Body of pancreas (tissue), 4 donors: ENCODE measurements around the gene ATG10. TPM values are rescaled to one million over a fixed set of nuclear protein-coding genes. Genes with fewer than 3 reads are reported as not detected.
"Not testable (repeated sequence)": the region's sequence is repeated elsewhere in the genome, so short reads cannot be mapped to it uniquely, and the experiment has no call there.

Experiments
- ATAC-seq: fragments of 150-250 bp; one replicate; pipeline ENCODE4 v1.9.1; 2016
- DNase-seq, 4 donors: peaks; one replicate each; pipeline ENCODE4 v3.0.0-alpha.2; 2019
- H3K27ac ChIP-seq, 4 donors: fragments of 200-600 bp; sonication (generic); 1 replicate in 3 of 4; 2 replicates in 1 of 4; pipeline versions ENCODE4 v1.5.1 to v1.6.1; 2016 to 2019; ENCODE audit warnings: mild to moderate bottlenecking in 1 of 4, mixed read lengths in 1 of 4, moderate library complexity in 1 of 4
- H3K27me3 ChIP-seq, 2 donors: fragments of 200-600 bp; sonication (generic); one replicate each; pipeline ENCODE4 v1.6.0; 2016; ENCODE audit warnings: mild to moderate bottlenecking in 1 of 2
- H3K36me3 ChIP-seq, 2 donors: fragments of 200-600 bp; sonication (generic); replicated peaks in 1 of 2; 2 replicates each; pipeline ENCODE4 v1.5.1; 2016; ENCODE audit warnings: low read depth in 2 of 2; ENCODE audit not compliant: insufficient read depth in 1 of 2
- H3K4me1 ChIP-seq: fragments of 200-600 bp; sonication (generic); one replicate; pipeline ENCODE4 v1.6.0; 2016
- H3K4me3 ChIP-seq, 2 donors: fragments of 200-600 bp; sonication (generic); 1 replicate in 1 of 2; 2 replicates in 1 of 2; pipeline ENCODE4 v1.5.1; 2016 to 2019
- H3K9me3 ChIP-seq, 3 donors: fragments of 200-600 bp; sonication (generic); 1 replicate in 2 of 3; 2 replicates in 1 of 3; pipeline ENCODE4 v1.5.1; 2016
- CTCF ChIP-seq, 7 experiments: fragments of 450-650 bp in 4 of 7; fragments of 200-600 bp in 3 of 7; sonication (generic) in 3 of 7; IDR thresholded peaks; one replicate each; pipeline ENCODE4 v1.5.1; 2016 to 2019; ENCODE audit warnings: antibody characterized with exemption in 7 of 7
- POLR2A ChIP-seq, 3 donors: fragments of 450-650 bp; IDR thresholded peaks; one replicate each; pipeline ENCODE4 v1.6.1; 2016; ENCODE audit warnings: antibody characterized with exemption in 3 of 3, mild to moderate bottlenecking in 2 of 3
- WGBS, 2 donors: methylation state at CpG; one replicate each; pipeline ENCODE4 v1.1.5; 2017; 5-methylcytosine and 5-hydroxymethylcytosine counted together
- intact Hi-C: fragments of 100-400 bp; cut with DNase I; formaldehyde crosslinking; loops from one replicate; pipeline ENCODE4 v1.15.1; 2023
- total RNA-seq, 2 donors: library from RNA; depleted of rRNA; stranded (reverse); fragments of >200 nt; gene quantifications; one replicate each; pipeline ENCODE4 v1.1.0, GENCODE V29; 2016

ATG10 gene
- total RNA-seq, 2 donors from 2014 or later: 2.9 to 4.6 TPM

GRCh38 chr5:82107267-82107666 is 135.4 kb downstream of the ATG10 start:
- ATAC-seq: no peak
- intact Hi-C loops: no loop called here

GRCh38 chr5:82109013-82109412 is 137.2 kb downstream of the ATG10 start:
- intact Hi-C loops: no loop called here
- H3K27ac ChIP-seq: no peak overlapping the region
- TF ChIP-seq POLR2A (IDR thresholded peaks at IDR 0.05) (no peak), CTCF (IDR thresholded peaks at IDR 0.05) (no peak)
- ATAC-seq: no peak
- no peak overlapping the region for H3K4me3 ChIP-seq
- H3K9me3 ChIP-seq: no peaks in the 10 kb centered on the region
- no peaks in the 10 kb centered on the region for H3K36me3 ChIP-seq
- no peak for DNase-seq
- no peaks in the 10 kb centered on the region for H3K27me3 ChIP-seq
- peaks cover 6% of the 10 kb centered on the region for H3K4me1 ChIP-seq
- 84 to 96% methylated on average over 3 of the region's 3 CpGs for WGBS, 2 donors

More at GRCh38 chr5:82107267-82107666, 135.4 kb downstream of the ATG10 start:
- Histone ChIP-seq H3K27ac (no peak overlapping the region), H3K27me3 (no peaks in the 10 kb centered on the region), H3K4me1 (no peaks in the 10 kb centered on the region), H3K4me3 (no peak overlapping the region), H3K36me3 (no peaks in the 10 kb centered on the region), H3K9me3 (no peaks in the 10 kb centered on the region)
- no peak for DNase-seq
- no peak for TF ChIP-seq POLR2A (IDR thresholded peaks at IDR 0.05)
- peak in 5 of 7 experiments; percentile 19 to 32 (median 22) for TF ChIP-seq CTCF (IDR thresholded peaks at IDR 0.05)

- H3K9me3 ChIP-seq, H3K27me3 ChIP-seq, DNase-seq, H3K4me1 ChIP-seq, ATAC-seq, H3K4me3 ChIP-seq, H3K27ac ChIP-seq, H3K36me3 ChIP-seq, intact Hi-C loops: not testable (repeated sequence)
- 100% methylated on average over 2 of the region's 2 CpGs for WGBS, 2 donors
Observed at GRCh38 chr5:82109915-82110314, 138.1 kb downstream of the ATG10 start.

GRCh38 chr5:82111191-82111590 is 139.4 kb downstream of the ATG10 start:
- DNase-seq: no peak
- no peaks in the 10 kb centered on the region for H3K36me3 ChIP-seq
- H3K4me3 ChIP-seq: no peak overlapping the region
- 68 to 80% methylated on average over 2 of the region's 2 CpGs for WGBS, 2 donors
- H3K27ac ChIP-seq: no peak overlapping the region
- TF ChIP-seq CTCF (IDR thresholded peaks at IDR 0.05): no peak
- no peak for TF ChIP-seq POLR2A (IDR thresholded peaks at IDR 0.05)
- no peaks in the 10 kb centered on the region for H3K27me3 ChIP-seq
- no peak for ATAC-seq
- intact Hi-C loops: no loop called here
- no peaks in the 10 kb centered on the region for H3K9me3 ChIP-seq
- peaks cover 6% of the 10 kb centered on the region for H3K4me1 ChIP-seq

DNA sequence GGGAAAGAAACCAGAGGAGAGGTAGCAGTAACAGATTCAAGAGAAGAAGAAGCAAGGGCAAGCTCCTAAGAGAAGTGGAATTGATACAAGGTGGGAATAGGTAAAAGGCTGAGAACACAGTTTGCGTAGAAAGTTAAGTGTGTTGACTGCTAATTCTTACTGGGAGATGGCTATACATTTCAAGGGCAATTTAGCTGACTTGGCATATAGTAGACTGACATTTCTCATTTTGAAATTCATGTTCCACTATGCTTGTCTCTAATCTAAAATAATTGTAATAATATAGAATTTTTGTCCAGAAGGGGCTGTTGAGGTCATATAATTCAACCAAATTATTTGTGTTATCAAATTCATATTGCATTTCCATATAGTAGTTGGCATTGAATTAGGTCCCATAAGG is 144.0 kb downstream of the ATG10 start:
- intact Hi-C loops: no loop called here

More for the DNA sequence above, 144.0 kb downstream of the ATG10 start:
- H3K36me3 ChIP-seq: no peaks in the 10 kb centered on the region
- peaks cover 6% of the 10 kb centered on the region for H3K4me1 ChIP-seq
- no peaks in the 10 kb centered on the region for H3K9me3 ChIP-seq
- DNase-seq (no peak), ATAC-seq (no peak)
- 93 to 96% methylated on average over 1 of the region's 1 CpG for WGBS, 2 donors
- no peak overlapping the region for H3K27ac ChIP-seq
- no peak overlapping the region for H3K4me3 ChIP-seq
- H3K27me3 ChIP-seq: no peaks in the 10 kb centered on the region
- no peak for TF ChIP-seq POLR2A (IDR thresholded peaks at IDR 0.05)
- no peak for TF ChIP-seq CTCF (IDR thresholded peaks at IDR 0.05)
